GM19351 (cell line): ENCODE results near the gene ABCA6.
"Not testable (repeated sequence)": the region's sequence is repeated elsewhere in the genome, so short reads cannot be mapped to it uniquely, and the experiment has no call there.

Experiments
- ATAC-seq: cut with Tn5 transposase; IDR thresholded peaks from one replicate; pipeline ENCODE4 v1.9.1; 2021; ENCODE audit warnings: mild to moderate bottlenecking, moderate library complexity; ENCODE audit not compliant: unreplicated experiment

The ABCA6 gene, protein sequence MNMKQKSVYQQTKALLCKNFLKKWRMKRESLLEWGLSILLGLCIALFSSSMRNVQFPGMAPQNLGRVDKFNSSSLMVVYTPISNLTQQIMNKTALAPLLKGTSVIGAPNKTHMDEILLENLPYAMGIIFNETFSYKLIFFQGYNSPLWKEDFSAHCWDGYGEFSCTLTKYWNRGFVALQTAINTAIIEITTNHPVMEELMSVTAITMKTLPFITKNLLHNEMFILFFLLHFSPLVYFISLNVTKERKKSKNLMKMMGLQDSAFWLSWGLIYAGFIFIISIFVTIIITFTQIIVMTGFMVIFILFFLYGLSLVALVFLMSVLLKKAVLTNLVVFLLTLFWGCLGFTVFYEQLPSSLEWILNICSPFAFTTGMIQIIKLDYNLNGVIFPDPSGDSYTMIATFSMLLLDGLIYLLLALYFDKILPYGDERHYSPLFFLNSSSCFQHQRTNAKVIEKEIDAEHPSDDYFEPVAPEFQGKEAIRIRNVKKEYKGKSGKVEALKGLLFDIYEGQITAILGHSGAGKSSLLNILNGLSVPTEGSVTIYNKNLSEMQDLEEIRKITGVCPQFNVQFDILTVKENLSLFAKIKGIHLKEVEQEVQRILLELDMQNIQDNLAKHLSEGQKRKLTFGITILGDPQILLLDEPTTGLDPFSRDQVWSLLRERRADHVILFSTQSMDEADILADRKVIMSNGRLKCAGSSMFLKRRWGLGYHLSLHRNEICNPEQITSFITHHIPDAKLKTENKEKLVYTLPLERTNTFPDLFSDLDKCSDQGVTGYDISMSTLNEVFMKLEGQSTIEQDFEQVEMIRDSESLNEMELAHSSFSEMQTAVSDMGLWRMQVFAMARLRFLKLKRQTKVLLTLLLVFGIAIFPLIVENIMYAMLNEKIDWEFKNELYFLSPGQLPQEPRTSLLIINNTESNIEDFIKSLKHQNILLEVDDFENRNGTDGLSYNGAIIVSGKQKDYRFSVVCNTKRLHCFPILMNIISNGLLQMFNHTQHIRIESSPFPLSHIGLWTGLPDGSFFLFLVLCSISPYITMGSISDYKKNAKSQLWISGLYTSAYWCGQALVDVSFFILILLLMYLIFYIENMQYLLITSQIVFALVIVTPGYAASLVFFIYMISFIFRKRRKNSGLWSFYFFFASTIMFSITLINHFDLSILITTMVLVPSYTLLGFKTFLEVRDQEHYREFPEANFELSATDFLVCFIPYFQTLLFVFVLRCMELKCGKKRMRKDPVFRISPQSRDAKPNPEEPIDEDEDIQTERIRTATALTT (N-terminal part only)

DNA sequence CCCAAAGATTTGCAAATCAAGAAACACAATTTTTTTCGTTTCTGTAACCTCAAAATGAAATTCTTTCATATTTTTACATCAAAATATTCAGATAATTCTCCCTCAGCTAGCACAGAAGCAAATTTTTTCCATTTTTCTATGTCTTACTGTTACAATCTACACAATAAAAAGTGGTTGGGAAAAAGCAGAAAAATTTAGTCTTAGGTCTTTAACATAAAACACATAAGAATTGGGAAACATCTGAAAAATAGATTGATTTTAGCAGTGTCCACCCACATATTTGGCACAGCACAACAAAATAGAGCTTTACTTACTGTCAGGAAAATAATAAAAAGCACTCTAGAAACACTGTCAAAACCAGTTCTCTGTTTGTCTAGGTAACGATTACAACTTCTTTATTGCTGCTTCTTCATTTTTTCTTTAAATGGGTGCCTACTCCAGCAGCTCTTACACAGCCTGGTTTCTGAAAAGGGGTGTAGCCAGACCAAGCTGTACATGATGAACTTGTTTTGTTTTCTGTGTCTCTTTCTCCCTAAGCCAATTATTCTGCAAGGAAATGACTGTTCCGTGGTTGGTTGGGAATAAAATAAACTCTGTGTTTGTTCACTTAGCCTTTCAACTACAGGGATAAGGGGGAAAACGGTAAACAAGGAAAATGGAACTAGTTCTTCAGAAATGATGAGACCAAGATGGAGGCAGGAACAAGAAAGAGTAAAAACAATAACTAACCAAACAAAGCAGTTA, at the start of gene ABCA6:
Gene ABCA6 (minus strand): TSS at position 465 of the 744 bp plus-strand sequence. CDS start 1,192 bp downstream, outside the sequence.
- no peak for ATAC-seq

DNA sequence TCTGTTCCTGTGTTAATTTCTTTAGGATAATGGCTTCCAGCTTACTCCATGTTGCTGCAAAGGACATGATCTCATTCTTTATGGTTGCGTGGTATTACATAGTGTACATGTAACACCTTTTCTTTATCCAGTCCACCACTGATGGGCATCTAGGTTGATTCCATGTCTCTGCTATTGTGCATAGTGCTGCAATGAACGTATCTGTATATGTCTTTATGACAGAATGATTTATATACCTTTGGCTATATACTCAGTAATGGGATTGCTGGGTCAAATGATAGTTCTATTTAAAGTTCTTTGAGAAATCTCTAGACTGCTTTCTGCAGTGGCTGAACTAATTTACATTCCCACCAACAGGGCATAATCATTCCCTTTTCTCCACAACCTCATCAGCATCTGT, 47.1 kb upstream of the ABCA6 start:
- no peak for ATAC-seq

DNA sequence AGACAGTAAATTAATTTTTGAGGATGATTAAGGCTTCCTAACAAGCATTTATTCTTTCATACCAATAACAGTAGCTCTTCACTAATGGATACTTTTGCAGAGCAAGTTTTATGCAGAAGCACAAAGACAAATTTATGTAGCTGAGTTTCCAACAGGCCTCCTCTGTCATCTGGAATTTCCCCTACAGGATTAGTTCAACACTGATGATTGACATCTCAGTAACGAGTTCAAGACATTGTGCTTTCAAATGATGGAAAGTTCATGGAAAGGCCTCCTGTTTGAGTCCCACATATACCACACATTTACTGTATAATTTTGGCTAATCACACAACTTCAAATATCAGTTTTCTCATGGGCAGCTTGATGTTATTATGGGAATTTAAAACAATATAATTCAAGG, 46.4 kb upstream of the ABCA6 start:
- ATAC-seq: no peak

DNA sequence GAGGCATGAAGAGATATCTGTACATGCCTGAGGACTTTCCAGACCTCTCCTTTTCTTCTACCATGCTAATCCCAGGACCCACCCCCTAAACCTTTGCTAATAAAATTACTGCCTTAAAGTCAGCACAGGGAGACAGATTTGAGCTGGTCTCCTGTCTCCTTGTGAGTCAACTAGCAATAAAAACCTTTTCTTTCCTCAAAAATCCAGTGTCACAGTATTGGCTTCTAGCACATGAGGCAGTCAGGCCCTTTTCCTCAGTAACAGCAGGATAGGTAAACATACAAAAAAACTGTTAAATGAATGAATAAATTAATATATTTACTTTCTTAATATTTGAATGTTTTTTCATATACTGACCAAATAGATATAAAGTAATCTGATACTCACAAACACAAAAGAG, 45.6 kb upstream of the ABCA6 start:
- no peak for ATAC-seq

DNA sequence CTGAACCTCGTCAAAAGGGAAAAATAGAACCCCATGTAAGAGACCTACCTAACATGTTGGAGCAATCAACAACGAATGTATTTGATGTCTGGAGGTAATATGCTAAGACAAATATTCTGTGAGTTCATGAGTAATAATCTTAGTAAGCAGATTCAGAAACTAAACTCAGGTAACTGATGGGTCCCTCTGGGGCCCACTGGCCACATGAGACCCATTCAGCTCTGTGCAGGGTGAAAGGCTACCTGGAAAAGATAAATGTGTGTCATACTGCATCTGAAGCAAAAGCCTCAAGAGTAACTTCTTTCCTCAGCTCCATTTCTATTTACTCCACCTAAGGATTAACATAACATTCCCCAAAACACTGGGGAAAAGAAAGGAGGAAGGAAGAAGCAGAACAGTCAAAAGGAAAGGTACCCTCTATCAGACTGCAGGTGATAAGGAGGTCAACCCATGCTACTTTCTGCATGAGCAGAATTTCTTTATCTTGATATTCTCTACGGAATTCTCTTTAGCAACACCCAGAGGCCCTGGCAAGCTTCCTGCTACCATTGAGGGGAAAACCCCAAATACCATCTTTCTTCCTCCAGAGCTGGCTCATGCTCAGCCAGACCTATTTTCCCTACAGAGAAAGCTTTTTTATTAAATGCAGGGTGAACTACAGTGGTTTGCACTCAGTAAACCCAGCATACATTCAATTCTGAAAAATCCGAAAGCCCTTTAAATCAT, 37.7 kb upstream of the ABCA6 start:
- ATAC-seq: no peak

DNA sequence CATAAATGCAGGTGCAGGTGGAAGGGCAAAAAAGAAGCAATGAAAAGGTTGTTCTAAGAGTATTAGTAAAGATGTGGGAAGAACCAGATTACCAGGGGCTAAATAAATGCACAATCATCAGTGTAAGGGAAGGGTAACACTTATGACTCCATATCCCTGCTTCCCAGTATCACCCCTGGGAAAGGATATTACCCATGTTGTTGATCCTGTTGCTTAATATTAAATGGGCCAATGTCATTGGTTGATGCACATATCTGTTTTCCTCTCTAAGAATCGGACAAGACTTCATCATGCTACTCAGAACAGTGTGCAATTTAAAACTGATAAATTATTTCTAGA, 34.7 kb upstream of the ABCA6 start:
- ATAC-seq: no peak

DNA sequence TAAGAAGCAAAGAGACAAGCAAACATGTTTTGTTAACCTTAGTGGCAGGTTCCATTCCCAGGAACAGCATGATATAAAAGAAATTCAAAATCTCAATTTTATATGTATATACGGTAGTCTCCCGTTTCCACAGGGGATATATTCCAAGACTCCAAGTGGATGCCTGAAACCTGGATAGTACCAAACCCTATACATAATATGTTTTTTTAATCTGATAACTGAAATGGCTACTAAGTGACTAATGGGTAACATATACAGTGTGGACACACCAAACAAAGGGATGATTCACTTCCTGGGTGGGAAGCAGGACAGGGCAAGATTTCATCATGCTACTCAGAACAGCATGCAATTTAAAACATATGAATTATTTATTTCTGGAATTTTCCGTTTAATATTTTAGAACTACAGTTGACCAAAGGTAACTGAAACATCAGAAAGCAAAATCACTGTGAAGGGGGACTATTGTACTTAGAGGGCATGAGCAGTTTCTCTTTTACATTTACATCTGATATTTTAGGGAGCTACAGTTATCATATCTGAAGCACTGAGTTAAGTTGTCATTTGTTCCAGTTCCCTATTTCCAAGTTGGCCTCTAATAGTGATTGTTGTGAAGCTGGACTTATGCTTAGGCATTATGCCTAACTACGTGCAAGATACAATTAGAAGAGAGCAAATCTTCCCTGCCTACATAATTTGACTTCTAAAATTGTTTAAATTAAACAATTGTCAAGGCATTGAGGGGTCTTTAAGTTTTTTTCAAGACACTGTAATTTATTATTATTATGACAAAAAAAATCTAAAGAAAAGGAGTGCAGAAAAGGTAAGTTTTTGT, 34.1 kb upstream of the ABCA6 start:
- no peak for ATAC-seq

DNA sequence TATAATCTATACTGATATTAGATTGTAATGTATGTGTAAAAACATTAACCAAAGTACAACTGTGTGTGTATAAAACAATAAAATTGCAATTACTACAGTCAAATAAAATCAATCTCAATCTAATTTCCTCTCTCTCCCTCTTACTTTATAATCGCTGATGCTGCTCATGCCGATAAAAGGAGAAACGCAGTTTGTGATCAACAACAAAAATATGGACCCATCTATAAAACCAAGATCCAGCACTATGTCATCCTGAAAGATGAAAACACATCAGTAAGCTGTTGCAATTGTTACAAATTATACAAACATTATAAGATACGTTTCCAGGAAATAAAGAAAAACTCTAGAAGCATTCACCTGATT, 33.5 kb upstream of the ABCA6 start:
- no peak for ATAC-seq

DNA sequence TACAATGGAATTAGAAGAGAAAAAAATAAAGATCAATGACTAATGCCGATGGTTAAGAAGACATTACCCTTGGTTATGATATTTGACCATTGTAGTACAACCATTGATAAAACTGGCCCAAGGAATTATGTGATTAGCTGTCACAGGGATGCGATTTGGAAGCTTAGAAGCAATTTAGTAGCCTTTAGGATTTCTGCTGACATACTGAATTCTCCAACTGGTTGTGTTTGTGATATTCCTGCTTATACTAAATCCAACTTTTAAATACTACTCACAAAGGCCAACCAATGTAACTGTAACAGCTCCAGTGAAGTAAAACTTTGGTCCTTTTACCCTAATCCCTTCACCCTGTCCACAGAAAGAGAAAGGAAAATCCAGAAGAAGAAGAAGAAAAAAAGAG, 31.4 kb upstream of the ABCA6 start:
- no peak for ATAC-seq

DNA sequence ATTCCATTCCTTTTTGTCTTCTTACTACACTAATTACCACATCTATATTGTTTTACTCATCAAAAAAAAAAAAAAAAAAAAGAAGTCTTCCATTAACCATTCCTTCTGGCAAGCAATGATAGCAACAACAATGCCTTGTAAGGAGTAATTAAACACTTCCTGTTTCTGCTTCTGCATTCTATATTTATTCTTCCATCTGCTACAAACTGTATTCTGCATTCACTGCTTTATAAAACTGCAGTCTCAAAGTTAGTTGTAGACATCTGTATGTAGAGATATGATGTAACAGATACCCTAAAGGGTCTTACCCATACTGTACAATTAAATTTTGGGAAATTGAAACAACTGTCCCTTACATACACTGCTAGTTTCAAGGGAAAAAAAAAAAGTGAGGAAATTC, 28.7 kb upstream of the ABCA6 start:
- no peak for ATAC-seq

DNA sequence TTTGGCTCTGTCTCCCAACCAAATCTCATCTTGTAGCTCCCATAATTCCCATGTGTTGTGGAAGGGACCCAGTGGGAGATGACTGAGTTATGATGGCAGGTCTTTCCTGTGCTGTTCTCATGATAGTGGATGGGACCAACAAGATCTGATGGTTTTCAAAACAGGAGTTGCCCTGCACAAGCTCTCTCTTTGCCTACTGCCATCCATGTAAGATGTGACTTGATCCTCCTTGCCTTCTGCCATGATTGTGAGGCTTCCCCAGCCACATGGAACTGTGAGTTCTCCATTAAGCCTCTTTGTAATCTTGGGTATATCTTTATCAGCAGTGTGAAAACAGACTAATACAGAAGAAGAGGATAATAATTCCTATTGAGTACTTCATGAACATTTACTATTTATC, 26.9 kb upstream of the ABCA6 start:
- ATAC-seq: not testable (repeated sequence)

DNA sequence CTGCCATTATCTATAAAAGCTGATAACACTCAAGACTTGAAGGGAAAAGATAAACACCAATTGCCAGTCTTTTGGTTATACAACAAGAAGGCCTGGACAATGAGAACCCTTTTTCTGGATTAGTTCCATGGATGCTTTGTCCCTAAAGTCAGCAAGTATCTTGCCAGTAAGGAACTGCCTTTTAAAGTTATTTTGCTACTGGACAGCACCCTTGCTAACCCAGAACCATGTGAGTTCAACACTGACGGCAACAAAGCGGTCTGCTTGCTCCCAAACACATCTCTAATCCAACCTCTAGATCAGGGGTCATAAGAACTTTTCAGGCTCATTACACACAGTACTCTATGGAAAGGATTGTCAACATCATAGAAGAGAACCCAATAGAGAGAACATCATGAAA, 25.3 kb upstream of the ABCA6 start:
- no peak for ATAC-seq

DNA sequence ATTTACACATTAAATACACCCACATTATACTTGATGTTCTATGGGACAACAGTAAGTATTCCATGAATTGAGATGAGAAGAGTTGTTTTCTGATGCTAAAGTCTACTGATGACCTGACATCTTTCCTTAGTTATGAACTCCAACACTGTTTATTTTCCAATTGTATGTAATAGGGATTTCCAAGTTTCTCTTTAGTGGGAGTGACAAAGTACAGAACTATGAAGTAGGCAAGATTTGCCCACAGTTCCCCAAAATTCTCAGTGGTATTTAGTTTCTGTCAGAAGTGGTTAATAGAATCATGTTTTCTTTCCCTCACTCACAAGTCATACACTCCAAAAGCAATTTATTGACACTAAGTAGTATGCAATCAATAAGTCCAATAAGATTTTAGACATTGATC, 22.5 kb upstream of the ABCA6 start:
- ATAC-seq: no peak

DNA sequence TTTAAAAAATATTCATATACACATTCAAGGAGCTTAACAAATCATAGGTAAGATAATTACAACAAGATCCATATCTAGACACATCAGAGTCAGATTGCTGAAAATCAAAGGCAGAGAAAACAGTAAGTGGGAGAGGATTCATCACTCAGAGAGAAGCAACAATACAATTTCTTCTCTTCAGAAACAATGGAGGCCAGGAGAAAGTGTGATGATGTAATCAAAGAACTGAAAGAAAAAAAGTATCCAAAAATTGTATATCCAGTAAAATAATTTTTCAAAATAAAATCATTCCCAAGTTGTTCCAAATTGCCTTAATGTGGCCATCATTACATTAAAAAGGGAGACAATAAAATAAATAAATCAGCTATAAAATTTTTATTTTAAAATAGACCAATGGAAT, 17.7 kb upstream of the ABCA6 start:
- no peak for ATAC-seq

DNA sequence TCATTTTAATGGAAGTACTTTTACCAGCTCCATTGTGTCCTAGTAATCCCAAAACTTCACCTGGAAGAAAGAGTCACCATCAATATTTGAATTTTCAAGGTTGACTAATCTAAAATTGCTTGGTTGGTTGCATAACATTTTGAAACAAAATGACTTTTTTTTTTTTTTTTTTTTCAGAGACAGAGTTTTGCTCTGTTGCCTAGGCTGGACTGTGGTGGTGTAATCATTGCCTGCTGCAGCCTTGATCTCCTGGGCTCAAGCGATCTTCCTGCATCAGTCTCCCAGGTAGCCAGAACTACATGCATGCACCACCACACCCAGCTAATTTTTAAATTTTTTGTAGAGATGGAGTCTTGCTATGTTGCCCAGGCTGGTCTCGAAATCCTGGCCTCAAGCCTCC, 12.6 kb upstream of the ABCA6 start:
- ATAC-seq: no peak

DNA sequence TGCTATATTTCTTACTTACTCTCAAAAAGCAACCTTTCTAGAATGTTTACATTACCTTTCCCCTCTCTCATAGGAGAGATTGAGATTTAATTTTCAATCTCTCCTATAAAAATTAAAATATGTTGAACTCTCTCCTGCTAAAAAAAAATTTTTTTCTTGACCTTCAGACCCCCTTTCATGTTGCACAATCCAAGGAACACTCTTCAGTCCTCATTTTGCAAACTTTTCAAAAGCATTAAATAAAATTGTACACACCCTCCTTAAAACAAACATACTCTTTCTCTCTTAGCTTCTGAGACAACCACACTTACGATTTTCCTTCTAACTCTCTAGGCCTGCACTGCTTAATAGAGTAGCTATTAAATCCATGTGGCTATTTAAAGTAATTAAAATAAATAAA, 8.6 kb upstream of the ABCA6 start:
- no peak for ATAC-seq

DNA sequence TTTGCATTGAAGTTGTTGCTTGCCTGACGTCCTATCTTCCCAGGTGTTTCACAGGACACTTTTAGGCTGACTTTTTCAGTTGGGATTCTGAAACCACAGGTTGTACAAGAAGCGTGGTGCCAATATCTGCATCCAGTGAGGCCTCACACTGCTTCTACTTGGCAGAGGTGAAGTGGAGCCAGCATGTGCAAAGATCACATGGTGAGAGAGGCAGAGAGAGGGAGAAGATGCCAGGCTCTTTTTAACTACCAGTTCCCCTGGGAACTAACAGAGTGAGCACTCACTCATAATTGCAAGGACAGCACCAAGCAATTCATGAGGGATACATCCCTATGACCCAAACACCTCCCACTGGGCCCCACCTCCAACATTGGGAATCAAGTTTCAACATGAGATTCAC, 5.8 kb upstream of the ABCA6 start:
- ATAC-seq: no peak

DNA sequence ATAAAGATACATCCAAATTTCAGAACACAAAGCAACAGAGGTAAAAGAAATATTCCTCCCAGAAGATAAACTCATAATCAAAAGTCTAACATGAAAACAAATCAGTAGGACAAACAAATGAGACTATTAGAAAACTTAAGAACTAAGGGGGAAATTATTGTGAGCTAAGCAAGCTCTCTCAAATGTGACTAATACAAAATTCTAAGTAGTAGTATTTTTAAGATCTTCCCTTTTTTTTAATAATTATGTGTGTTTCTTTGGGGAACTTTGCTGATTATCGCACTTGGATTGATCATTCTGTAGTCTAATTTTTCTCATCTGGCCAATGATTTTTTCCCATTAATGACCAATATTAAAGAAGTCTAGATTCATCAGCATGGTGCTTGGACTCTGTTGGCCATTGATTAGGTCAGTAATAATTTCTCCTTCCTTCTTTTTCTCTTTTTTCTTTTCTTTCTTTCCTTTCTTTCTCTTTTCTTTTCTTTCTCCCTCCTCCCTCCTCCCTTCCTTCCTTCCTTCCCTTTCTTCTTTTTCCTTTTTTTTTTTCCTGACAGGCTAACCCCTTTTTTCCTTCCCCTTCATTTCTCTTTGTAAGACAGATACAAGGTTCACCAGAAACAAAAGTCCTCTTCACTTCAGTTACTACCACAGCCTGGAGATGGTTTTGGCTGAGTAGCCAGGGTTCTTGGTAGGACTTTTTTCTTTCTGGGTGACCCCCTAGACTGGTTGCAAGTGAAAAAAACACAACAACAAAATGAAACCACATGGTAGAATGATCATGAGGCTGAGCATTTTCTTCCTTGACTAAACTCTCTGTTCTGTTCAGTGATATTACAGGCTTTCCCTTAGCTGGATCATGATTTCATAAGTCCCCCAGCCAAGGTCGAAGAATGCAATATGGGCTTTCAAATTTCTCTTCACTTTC, 2.9 kb upstream of the ABCA6 start:
- ATAC-seq: no peak
